H54 (cell line): ENCODE measurements around the gene SHROOM3.

Source experiments
- DNase-seq: peaks from one replicate; pipeline ENCODE4 v3.0.0; 2011; ENCODE audit warnings: low spot score, mixed read lengths; ENCODE audit not compliant: insufficient read length
- FAIRE-seq: peaks from 3 replicates; lab custom pipeline; 2011; peaks lifted over from hg19 to GRCh38; lab: Jason Lieb, UNC
- POLR2A ChIP-seq: IDR thresholded peaks from 2 replicates; pipeline ENCODE4 v1.6.1; 2011; ENCODE audit warnings: low read depth, mild to moderate bottlenecking, low read length

SHROOM3 gene

DNA sequence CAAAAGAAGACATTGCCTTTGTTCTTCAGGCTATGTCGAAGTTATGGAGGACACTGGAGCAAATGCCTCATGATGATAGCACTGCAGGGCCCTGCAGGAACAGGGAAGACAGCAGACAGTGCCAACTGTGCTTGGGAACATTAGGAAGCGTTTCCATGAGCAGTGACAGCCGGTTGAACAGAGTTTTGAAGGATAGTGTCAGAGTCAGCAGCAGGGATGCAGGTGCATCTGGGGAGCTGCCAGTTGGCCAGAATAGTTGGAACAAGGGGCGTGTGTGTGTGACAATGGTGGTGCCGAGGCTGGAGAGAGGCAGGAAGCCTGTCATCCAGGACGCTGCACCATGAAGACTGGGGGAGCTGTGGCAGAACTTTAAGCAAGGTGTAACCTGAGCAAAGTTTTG, 88.6 kb downstream of the SHROOM3 start:
- no peak for TF ChIP-seq POLR2A
- DNase-seq (no peak), FAIRE-seq (no peak)

DNA sequence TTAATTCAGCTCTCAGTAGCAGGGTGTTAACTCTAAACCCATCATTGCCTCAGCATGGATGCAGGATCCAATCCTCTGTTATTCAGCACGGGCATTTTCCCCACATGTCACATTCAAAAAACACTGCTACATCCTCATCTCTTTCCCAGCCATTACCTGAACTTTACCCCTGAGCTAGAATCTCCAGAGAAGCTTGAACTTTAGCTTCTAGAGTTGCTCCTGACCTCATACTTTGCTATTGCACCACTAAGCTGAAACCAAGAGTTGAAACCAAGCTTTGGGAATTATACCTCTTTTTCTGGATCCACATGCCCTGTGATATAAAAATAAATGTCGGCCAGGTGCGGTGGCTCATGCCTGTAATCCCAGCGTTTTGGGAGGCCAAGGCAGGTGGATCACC, 90.7 kb downstream of the SHROOM3 start:
- no peak for TF ChIP-seq POLR2A
- DNase-seq (no peak), FAIRE-seq (no peak)

DNA sequence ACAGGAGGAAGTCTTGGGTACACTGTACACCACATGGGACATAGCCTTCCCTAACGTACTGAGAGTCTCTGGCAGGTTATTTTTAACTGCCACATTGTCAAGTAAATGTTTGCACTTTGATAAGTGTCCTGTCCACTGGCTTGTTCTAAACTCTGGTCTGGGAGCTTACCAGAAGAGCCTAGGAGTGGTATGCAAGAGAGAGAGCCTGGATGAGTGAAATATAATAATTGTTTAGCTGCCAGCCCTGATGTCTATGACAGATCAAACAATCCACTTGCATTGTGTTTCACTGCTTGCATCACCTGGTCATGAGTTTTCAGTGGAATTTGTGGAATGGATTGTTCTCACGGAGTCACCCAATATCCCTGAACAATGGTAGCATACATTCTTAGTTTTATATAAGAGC, 91.6 kb downstream of the SHROOM3 start:
- no peak for TF ChIP-seq POLR2A
- no peak for FAIRE-seq
- no peak for DNase-seq

DNA sequence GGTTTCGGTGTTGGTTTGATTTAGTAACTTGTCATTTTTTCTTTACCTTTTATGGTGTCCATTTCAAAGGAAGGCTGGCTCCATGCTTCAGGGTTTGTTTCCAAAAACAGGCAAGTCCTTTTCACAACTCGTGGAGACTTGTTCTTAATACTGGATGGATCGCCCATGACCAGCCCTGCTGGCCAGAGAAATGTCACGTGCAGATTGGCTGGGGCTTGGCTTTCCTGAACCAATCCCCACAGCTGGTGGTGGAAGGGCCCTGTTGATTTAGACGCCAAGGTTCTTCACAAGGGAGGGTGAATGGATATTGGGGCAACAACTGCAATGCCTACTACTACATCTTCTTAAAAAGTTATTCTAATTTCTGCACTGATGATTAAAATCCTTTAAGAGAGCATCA, 92.6 kb downstream of the SHROOM3 start:
- FAIRE-seq (no peak), DNase-seq (no peak)
- no peak for TF ChIP-seq POLR2A

DNA sequence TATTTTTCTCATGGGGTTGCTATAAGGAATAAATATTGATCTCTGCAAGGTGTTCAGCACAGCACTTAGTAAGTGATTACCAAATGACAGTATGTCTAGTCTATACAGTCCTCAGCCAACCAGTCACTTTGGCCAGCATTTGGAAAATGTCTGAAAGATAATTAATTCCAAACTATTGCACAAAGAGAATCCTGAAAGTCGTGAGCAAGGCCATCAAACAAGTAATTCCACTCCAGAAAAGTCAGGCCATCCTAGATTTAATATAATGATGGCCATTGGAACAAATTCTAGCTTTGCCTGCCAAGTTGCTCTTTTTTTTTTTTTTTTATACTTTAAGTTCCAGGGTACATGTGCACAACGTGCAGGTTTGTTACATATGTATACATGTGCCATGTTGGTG, 96.6 kb downstream of the SHROOM3 start:
- DNase-seq = no peak
- FAIRE-seq = no peak
- no peak for TF ChIP-seq POLR2A

DNA sequence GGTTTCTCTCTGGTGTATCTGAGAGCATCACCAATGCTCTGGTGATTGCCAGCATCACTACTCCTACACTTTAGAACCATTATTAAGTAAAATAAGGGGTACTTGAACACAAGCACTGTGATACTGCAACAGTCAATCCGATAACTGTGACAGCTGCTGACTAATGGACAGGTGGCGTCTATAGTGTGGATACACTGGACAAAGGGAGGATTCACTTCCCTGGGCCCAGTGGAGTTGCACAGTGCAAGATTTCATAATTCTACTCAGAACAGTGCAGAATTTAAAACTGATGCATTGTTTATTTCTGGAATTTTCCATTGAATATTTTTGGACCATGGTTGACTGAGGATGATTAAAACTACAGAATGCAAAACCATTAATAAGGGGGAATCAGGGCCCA, 97.8 kb downstream of the SHROOM3 start:
- TF ChIP-seq POLR2A = no peak
- no peak for DNase-seq
- FAIRE-seq = no peak

DNA sequence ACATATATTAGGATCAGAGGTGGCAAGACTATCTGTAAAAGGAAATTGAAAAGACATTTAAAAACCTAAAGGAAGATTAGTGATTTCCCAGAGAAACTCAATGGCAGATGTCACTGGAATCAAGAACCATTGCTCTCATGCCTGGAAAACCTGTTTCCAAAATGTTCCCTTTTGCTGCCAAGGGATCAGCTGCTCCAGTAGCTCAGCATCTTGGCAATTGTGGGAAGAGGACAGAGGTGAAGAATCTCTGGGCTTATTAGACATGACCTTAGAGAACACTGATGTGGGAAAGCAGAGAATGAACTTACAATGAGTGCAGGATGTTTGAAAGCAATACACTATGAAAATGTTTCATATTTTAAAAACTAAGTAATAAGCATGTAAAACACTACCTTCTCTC, 98.3 kb downstream of the SHROOM3 start:
- no peak for TF ChIP-seq POLR2A
- no peak for FAIRE-seq
- no peak for DNase-seq

DNA sequence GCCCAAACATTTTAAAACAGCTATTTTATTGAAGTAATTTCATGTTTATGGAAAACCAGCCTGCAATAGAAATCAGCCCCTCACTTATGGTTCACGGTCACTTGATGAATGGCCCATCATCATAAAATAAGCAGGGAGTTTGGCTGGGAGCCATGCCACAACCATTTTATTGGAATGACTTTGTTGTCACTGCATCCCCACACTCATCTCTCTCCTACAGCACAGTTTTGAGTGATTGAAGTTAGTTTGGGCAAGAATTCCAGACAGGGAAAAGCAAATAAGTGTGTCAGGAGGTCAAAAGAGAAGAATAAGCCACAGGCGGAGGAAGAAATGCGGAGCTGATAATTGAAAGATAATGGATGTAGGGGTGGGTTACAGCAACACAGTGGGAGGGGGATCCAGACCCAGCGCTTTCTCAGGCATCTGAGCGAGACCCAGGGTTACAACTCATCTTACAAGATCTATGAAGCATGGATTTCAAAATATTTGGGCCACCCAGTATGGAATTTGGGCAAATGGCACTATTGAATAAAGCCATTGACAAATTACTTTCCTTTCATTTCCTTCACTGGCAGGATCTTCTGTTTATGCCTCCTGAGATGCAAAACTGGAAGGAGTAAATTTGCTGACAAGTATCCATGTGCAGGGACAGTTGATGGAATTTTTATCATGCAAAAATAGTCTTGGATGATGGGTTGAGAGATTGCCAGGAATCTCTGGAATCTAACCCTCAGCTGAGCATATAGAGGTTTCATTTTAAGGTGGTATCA, 100.8 kb downstream of the SHROOM3 start:
- FAIRE-seq (no peak), DNase-seq (no peak)
- no peak for TF ChIP-seq POLR2A

DNA sequence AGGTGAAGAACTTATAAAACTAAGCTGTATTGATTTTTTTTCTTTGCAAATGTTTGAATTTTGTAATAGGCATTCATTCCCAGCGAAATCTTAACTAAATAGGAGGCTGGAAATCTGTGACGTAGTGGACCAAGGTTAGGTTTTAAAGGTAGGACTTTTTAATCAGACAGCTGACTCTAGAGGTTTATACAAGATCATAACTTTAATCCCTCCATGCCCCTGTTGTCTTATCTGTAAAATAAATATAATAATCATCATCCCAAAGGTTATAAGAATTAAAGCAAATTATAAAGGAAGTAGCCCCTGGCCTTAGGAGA, 101.3 kb downstream of the SHROOM3 start:
- no peak for FAIRE-seq
- TF ChIP-seq POLR2A = no peak
- DNase-seq = no peak

DNA sequence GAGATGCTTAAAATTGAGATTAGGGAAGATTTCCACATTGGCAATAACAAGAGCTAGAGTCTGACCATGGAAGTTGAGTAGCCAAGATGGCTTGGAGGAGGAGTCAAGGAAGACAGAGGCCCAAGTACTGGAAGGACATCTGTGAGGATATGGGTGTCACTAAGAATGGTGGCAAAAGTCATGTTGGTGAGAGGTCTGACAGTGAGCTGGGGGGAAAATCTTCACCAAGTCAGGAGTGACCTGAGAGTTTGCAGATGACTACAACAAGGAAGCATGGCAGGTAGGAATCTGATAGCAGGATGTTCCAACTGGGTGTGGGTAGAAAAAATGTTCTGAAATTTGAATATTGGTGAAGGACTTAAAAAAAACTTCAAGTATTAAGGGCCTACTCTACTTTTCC, 103.3 kb downstream of the SHROOM3 start:
- DNase-seq (no peak), FAIRE-seq (no peak)
- no peak for TF ChIP-seq POLR2A

DNA sequence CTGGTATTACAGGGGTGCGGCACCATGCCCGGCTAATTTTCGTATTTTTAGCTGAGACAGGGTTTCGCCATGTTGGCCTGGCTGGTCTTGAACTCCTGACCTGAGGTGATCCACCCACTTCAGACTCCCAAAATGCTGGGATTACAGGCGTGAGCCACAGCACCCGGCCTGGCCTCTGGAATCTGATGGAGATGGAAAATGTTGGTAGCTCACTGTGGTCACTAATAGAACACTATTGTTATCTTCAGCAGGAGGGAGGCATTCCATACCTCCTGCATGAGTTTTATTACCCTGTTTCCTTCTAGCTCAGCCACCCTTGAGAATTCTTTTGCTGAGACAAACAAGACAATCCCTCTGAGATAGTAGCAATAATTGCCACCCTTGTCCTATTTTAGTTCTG, 105.0 kb downstream of the SHROOM3 start:
- FAIRE-seq = no peak
- DNase-seq = no peak
- no peak for TF ChIP-seq POLR2A

DNA sequence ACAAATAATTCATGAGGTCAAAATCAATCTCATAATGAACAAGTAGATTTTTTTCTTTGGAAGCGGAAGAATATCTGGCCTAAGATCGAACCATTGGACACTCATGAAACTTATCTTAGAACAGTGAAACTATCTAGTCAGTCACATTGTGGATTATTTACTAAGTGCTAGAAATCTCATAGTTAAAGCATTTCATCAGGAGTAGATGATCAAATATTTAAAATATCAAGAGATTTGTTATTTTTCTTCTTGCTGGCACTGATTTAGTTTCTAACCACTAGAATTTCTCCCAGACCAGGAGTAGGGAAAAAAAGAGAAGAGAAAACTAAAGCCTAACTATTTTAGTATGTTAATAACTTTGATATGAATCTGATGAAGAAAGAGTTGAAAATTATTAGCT, 105.5 kb downstream of the SHROOM3 start:
- TF ChIP-seq POLR2A = no peak
- no peak for DNase-seq
- no peak for FAIRE-seq

DNA sequence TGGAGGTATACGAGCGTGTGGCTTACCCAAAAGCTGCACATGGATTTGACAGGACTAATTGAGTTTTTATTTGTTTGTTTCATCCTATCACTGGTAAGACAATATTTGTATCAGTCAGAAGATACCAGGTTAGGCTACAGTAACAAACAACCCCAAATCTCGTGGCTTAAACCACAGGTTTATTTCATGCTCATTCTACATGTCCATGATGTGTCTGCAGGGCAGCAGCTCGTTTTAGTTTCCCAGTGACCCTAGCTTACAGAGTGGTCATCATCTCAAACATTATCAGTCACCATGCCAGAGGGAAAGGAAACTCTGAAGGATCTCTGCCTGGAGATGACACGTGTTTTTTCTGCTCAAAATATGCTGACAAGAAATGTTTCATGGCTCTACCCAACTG, 108.3 kb downstream of the SHROOM3 start:
- FAIRE-seq (no peak), DNase-seq (no peak)
- TF ChIP-seq POLR2A = no peak

DNA sequence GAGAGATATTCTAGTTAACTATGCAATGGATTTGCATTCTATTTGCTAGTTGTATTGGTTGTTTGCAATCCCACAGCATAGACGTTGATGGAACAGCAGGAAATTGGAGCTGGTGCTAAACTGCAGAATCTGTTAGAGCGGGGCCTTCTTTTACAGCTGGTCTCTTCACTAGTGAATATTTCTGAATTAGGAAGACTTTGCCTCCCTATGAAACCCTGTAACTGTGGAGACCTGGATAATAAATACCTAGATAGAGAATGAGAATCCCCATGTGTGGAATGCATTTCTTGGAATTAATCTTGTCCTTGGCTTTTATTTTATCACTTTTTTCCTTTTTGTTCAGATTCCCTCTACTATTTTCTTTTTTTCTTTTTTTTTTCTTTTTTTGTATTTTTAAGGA, 109.7 kb downstream of the SHROOM3 start:
- FAIRE-seq (no peak), DNase-seq (no peak)
- no peak for TF ChIP-seq POLR2A

DNA sequence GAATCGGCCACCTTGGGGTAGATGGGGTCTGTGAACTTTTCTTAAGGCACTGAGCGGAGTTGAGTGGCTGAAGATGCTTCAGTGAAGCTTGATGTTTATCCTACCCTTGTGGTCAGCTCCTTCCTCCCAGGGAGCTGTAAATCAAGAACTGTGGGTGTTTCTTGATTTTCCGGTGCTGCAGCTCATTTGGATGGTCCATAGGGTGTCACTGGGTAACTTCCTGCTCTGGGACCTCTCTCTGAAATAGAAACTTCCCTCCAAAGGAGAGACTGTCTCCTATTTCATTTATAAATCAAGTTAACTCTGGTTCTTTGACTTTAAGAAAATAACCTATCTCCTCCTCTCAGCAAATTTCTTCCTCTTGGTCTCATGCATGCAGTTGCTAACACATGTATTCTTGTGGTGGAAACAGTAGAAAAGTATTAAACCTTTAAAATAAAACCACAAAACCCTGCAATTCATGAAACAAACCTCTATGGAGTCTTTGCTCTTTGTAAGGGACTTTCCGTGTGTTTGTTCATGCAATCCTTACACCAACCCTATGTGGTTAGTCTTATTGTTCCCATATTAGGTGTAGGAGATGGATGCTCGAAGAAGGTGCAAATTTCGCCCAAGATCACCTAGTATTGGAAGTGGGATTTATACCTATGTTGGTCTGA, 110.3 kb downstream of the SHROOM3 start:
- FAIRE-seq (no peak), DNase-seq (no peak)
- TF ChIP-seq POLR2A = no peak

DNA sequence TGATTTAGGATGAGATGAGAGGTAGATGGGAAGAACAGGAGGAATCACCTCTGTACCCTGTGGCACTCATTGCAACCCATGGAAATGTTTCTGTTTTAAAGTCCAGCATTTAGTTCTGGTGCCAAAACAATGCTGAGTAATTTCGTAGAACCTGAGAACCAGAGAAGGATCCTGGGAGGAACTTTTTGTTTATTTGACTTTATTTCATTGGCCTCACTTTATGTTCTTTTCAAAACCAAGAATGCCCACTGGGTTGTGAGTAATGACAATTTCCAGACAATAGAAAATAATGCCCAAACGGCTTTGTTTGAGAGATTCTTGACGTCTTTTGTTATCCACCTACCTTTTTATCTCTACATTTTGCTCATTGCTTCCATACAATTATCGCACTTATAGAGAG, 111.3 kb downstream of the SHROOM3 start:
- no peak for FAIRE-seq
- no peak for TF ChIP-seq POLR2A
- DNase-seq = no peak
